Islet of Langerhans (tissue), 1 donor: Measurements from ENCODE around the gene RAB6B.

Source experiments
- FAIRE-seq: peaks from one replicate; lab custom pipeline; 2011; peaks lifted over from hg19 to GRCh38; lab: Jason Lieb, UNC

RAB6B gene

DNA sequence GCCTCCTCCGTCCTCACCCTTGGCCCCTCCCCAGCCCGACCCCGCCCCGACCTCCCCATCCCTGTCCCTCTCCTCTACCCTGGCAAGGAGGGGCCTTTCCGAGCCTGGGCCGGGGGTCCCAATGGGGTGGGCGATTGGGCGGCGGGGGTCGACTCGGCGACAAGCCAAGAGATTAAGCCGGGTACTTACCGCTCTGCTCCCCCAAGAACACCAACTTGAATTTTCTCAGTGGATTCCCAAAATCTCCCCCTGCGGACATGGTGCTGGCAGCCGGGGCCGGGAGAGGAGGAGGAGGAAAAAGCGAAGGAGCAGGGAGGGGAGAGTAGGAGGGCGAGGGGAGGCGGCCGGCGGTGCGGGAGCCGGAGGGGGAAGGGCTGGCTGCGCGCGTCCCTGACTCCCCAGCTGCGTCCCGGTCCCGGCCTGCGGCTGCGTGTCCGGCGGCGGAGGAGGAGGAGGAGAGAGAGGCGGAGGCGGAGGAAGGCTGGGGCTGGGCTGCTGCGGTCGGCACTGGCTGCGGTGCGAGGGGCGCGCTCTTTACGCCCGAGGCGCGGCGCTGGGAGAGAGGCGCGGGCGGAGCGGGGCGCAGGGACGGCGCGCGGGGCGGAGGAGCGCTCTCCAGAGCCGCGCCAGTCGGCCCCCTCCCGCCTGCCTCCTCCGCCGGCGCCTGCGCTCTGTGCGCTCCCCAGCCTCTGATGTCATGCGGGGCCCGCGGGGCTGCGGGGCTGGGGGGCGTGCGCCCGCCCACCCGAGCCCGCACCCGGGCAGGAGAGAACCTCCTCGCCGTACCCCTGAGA is at the start of gene RAB6B:
Gene RAB6B (minus strand): TSS at position 675 of the 794 bp plus-strand sequence. CDS start 416 bp downstream, at position 259.
- no peak for FAIRE-seq

DNA sequence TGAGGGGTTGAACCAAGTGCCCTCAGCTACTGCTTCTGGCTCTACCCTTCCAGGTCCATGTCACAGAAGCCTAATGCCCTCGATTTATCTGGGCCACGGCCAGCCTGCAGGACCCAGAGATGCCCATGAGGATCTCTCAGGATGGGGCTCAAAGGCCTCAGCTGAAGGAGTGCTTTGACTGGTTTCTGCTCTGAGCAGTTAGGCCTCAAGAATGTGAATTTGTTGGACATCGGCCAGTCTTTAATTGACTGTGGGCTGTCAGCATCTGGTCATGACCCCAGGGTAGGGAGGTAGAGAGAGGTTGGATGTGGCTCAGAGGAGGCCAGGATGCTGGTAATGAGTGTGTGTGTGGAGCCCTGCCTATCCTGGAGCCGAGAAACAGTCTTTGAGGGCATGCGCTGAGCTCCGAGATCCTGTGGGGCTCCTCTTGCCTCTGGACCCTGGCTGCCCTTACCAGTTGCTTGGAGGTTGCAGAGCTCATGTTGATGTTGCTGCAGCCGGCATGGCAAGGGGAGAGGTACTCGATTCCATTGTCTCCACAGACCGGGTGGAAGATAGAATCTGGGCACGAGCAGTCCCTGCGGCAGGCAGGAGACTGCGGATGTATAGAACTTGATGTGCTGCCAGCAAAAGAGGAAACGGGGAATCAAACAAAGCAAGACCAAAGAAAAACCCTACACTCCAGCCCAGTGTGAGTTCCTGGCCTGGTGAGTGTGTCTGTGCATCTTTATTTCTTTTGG is 49.1 kb upstream of the RAB6B start:
- no peak for FAIRE-seq

DNA sequence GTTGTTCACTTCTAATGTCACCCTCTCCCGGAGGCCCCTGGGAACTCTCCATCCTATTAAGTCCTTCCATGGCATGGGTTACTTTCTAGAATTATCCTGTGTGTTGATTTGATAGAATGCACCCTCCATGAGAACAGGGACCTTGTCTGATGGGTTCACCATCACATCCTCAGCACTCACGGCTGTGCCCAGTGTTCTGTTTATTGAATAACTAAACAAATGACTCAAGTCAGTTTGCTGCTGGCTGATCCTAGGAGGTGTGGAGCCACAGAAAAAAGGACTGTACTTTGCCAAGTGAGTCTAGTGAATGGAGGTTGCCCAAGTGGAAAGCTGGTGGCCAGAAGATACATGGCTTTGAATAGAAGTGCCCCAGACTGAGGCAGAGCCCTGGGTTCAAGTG is 48.5 kb upstream of the RAB6B start:
- FAIRE-seq, result no peak

DNA sequence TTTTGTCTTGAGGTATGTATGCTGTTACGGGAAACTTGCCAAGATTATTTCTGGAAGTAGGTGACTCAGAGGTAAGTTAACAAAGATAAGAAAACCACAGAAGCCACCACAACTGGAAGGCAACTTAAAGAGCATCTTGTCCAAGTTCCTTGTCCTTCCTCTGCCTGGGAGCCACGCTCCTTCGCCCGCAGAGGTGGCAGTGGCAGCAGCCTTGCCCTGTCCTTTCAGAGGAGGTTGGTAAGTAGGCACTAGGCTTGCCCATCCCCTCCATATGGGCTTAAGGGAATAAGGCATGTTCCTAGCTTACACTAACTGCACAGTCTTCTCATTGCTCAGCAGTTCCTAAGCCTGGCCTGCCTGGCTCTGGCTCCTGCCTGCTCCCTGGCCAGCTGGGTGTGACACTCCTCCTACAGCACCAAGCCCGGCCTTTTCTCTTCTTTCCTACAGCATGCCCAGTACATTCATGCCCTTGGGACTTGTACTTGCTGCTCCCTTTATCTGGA is 48.0 kb upstream of the RAB6B start:
- no peak for FAIRE-seq

DNA sequence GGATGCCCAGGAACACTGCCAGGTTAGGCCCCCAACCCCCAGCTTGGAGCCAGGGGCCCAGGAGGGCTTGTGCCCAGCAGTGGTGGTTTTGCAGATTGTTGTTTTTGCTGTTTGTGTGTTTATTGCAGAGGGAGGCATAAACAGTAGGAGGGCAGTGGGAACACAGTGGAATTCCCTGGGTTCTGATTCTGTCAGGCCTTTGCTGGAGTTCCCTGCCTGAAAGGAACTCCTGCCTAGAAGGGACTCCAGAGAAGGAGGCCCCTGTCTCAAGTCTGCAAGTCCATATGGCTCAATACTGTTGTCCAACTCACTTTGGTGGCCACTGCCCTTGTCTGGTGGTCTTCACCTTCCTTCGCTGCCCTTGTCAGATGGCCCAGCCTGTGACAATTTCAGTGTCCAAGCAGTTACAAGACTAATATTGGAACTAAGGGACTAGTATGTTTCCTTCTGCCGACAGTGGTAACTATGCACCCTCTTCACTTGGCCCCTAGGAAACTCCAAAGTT is 47.4 kb upstream of the RAB6B start:
- no peak for FAIRE-seq

DNA sequence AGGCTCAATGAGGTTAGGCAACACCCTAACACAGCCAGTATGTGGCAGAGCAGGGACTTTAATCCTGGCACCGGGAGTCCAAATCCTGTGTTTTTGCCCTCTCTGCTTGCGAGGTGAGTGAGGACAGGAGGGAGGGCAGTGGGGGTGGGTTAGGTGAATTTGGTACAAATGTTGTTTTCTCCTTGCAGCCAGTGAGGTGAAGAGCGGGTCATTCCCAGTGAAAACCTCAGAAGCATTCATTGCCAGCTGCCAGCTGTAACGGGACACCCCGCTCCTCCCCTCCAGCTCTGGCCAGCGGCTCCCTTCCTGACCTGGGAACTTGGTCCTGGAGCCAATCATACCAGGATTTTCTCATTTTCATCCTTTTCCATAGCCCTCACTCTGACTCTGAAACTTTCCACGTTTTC is 45.7 kb upstream of the RAB6B start:
- no peak for FAIRE-seq

DNA sequence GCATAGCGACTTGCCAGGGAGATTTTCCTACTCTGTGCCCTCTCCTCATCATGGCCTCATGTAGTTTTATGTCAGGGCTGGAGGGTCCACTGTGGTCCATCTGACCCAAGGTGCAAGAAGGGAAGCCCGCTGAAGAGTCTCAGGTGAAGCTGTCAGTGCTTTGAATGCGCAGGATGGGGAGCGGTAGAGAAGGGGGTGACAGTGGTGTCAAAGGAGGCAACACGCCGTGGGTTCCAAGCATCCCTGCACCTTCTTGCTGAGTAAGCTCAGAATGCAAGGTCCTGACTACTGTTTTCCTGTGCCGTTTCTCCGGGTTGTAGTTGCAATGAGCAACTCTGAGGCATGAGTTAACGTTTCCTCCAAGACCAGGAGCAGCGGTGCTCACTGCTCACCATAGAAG is 44.9 kb upstream of the RAB6B start:
- FAIRE-seq, result no peak

DNA sequence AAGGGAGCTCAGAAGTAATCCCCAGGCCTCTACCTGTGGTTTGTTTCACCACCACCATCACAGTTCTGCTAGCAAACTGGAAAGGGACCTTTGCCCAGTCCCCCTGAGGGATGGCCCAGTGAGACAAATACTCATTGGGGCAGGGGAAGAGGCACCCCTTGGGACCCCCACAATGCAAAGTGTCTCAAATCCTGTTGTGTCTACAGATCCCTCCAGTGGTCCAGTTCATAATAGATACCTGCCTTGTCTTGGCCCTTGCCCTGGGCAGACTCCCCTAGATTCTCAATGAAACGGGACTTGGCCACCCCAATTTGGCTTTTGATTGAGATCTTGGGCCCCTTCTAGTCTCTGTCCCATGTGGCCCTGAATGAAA is 43.8 kb upstream of the RAB6B start:
- FAIRE-seq, result no peak

DNA sequence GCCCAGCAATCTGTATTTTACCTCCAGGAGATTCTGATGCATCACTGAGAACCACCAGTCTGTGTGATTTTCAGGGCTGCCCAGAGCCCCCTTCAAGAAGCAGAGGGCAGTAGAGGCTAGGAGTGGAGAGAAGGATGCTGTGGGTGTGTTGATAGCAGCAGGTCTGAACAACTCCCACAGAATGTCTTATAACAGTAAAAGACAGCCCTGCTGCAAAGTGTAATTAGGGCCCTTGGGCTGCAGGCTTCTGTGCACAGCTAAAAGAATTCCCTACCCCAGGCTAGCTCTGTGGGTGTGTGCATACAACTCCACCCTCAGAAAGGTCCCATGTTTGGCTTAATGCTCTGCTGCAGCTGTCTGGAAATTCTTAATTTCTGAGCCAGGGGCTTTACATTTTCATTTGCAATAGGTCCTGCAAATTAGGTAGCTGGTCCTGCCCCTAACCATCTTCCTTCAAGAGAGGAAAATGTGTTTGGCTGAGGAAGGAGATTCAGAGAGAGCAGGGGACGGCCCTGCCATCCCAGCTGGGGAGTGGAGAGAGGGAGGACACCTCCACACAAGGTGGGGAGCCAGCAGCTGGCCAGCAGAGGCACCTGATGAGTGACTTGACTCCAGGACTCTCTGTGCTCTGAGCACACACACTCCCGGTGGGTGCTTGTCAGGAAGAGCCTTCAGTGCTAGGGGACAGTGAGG is 43.2 kb upstream of the RAB6B start:
- no peak for FAIRE-seq

DNA sequence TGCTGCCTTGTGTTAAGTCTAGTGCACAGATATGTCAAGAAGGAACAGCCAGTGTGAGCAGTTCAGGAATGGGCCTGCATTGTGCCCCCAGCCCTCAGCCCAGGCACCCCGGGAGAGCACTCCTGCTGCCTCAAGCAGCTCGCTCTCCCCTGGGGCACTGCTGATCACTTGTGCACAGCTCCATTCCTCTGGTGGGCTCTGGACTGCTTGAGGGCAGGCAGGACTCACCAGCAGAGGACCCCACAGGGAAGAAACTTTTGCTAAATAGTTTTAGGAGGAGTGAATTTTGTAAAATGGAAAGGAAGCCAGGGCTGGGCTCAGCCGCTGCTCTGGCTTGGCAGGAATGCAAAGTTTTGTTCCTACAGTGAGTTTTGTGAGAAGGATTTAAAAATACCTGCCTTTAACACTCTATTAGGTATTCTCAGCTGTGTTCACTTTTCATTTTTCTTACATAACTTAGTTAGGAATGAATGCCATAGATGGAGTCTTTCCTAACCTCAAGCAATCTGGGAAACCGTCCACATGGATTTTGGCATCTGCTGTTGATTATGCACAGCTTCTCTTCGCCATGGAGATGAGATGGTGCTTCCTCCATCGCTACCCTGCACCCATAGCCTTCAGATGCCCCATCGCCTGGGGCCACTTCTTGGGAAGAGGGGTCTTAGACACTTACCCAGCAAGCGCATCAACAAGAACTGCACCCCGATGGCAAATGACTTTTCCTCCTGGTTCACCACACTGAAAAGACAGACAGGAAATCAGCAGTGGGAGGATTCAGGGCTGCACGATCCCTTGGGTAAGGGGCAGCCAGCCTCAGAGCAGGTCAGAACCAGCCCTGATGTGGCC is 42.3 kb upstream of the RAB6B start:
- no peak for FAIRE-seq

DNA sequence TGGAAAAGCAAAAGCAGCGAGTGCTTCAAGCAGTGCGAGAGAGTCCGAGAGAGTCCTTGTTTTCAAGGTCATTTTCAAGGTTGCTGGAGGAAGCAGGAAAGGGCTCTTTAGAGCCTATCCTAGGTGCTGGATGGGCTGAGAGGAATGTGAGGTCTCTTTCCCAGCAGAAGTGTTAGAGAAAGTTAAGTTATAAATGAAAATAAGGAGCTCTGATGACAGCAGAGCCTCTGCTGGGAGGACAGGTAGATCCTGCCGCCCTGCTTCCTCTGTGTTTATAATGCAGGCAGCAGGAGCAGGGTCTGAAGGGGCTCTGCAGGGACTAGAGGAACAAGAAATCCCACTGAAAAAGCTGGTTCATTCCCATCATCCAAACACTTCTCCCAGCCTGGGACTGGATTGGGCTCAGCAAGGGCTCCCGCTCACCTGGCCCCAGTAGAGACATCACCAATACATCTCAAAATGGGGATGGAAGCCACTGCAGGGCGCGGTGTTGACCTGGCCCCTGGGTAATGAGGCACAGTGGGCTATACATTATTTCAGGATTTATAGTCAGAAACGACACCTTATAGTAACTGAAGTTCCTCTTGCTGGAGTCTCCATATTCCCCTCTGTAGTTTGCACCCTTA is 41.5 kb upstream of the RAB6B start:
- no peak for FAIRE-seq

DNA sequence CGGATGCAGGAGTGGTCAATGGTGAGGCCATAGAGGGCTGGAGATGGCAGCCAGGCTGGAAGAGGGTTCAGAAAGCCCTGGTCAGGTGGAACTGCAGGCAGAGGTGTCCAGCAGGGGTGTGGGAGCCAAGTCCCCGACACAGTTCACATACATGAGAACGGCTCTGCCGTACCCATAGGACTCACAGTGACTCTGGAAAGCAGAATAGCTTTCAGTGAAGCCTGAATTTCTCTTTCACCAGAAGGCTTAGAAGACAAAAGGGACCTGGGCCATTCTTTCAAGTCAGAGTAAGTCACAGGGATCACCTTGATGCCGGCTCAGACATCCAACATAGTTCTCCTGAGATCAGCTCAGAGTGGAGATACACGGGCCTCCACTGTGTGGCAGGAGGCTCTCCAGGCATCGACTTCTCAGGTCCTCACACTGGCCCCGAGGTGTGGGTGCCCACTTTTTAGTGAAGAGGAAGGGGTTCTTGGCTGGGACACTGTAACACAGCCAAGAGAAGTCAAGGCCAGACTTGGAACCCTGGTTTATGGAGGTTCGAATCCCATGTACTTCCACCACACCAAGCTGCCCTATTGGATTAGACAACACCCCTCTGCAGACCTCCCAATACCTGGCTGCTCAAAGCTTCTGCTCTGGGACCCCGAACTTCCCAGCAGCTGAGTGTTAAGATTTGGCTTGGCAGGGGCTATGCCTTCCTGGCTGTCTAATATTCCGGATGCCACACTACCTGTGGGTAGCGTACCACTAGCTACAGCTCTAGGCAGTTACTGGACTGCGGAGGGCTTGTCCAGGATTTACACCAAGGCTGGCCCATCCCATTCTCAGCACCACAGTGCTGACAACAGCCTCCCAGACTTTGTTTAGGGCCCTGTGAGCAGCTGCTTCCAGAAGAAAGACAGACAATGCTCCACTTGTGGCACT is 40.4 kb upstream of the RAB6B start:
- no peak for FAIRE-seq

DNA sequence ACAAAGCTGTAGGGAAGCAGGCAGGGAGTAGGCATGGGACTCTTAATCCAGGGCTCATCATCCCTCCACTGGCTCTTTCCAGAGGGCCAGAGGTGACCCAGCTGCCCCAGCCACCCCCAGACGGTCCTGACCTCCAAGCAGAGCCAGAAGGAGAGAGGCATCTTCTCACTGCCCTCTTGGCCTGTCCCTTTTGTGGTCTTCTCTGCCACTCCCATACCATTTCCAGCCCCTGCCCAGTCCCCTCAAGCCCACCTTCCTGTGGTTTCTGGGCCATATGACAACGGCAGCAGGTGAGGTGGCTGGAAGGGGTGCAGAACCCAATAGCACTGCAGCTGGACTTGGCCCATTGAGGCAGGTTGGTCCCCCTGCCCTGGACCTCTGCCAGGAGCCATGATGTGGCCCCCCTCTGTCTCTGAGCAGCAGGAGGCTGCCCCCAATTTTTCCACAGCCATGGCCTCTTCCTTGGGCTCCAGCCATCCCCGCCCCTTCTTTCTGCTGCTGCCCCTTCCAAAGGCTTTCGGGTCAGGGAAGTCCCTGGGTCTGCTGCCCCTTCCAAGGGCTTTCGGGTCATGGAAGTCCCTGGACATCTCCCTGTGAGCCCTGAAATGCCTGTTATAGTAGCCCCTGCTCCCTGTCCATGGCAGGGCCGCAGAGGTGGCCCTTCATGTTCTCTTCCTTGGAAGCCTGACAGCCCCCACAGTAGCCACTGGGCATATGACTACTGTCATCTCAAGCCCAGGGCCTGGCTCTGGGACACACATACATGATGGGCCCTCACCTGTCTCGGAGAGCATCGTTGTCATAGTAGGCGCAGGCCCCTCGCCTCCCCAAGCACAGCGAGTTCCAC is 39.5 kb upstream of the RAB6B start:
- FAIRE-seq, result no peak

DNA sequence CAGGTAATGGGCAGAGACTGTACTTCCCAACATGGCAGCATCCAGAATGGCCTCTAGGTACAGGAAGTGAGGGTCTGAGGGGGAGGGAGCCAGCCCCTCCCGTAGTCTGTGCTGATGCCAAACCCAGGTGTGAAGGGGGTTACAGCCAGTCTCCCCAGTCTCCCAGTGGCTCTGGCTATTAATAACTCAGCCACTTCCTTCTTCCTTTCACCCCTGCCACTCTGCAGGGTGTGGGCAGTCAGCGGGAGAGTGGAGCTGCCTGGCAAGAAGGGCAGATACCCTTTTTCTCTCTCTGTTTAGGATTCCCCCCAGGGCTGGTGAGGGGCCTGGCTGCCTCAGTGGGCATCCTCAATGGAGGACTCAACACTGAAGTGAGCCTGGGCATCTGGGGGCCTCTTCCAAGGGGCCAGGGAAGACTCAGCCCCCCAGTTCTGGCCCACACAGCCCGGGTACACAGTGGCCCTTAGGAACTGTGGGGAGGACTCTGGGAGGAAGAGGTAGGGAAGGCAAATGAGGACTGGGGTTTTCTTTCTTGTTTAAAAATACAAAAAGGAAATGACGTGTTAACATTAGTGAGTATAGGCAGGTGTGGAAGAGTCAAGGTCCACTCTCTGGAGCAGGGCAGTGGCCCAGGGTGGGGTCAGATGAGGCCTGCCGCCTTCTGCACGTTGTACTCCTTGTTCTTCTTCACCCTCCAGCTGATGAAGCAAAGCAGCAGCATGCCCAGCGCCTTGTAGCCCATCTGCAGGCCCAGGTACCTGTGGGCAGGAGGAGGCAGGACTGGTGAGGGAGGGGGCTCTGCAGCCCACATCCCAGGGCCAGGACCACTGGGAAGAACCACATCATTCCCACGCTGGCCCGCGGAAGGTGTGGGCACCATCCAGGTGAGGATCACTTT is 38.6 kb upstream of the RAB6B start:
- FAIRE-seq, result no peak

DNA sequence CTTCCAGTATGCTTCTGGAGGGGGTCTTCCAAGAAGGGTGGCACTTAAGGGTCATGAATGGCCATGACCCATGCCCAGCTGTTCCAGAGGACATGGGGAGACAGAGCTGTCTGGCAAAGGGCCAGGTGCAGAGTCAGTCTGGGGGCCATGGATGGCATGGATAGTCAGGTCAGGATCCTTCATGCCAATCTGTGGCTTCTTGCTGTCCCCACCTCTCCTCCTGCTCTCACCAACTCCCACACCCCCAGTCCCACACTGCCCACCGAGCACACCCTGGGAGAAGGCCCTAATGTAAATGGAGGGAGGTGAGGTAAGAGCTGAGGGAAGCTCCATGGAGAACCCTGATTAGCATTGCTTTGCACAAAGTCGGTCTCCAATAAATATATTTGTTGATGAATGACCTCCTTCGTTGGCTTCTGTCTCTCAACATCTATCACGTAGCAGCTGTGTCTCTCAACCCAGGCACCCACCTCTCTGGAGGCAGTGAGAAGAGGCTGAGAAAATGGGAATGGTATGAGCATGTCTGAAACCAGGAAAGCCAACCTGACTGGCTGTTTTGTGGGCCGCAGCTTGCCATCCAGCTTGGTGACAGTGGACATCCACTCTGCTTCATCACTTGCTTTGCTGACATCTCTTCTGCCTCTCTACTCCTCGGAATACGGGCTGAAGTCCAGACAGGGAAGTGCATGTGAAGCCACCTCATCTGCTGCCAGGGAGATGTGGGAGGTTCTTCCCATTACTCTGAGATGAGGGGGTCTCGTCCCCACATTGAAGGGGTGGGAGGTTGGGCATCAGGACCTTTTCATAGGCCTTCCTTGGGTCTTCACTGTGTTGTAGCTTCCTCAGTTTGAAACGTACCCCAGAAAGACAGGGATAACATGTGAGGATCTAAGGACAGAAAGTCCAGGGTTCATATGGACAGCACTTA is 37.7 kb upstream of the RAB6B start:
- FAIRE-seq, result no peak

DNA sequence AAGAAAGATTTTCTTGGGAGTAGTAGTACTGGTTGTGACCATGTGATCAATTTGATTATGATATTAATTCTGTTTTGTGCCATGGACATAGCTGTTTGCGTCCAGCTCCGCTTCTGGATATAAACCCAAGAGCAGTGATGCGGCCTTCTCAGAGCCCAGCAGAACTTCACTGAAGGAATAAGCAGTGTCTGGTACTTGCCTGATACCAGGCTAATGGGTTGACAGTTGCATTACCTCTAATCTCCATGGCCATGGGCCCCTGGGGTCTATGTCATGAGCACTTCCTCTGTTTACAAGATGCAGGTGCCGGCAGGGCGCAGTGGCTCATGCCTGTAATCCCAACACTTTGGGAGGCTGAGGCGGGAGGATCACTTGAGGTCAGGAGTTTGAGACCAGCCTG is 36.3 kb upstream of the RAB6B start:
- FAIRE-seq, result no peak

DNA sequence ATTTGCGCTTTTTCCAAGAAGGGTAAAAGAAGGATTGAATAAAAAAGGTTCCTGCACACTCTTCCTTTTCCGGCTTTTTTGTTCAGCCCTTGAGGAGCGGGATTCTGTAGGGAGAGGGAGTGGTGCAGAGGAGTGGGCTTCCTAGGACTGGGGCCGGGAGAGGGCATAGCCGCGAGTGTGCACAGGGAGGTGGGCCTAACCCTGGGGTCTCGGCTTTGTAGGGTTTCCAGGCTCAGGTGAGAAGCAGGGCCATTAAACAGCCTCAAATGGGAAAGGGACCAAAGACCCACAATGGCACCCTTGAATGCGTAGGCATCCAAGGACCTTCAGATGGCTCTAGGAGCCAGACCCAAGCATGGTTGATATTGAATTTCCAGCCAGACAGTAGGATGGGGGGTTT is 35.4 kb upstream of the RAB6B start:
- FAIRE-seq, result no peak
